Measurements from ENCODE around the gene SMIM36.
"Not testable (repeated sequence)": the region's sequence is repeated elsewhere in the genome, so short reads cannot be mapped to it uniquely, and the experiment has no call there.

The SMIM36 gene

GRCh38 chr17:55487695-55488432, 23.4 kb downstream of the SMIM36 start:
- TF ChIP-seq GATA1 (IDR thresholded peaks at IDR 0.05; ENCODE audit: low read depth, low read length) (no peak), POLR2A (IDR thresholded peaks at IDR 0.05; ENCODE audit: low read length) (no peak)
- DNase-seq = no peak

- TF ChIP-seq GATA1 (IDR thresholded peaks at IDR 0.05; ENCODE audit: low read depth, low read length) = no peak
- no peak for TF ChIP-seq POLR2A (IDR thresholded peaks at IDR 0.05; ENCODE audit: low read length)
- DNase-seq = no peak
Measured at GRCh38 chr17:55484575-55484974, 26.7 kb downstream of the SMIM36 start.

GRCh38 chr17:55482591-55483389, 28.5 kb downstream of the SMIM36 start:
- DNase-seq = no peak
- TF ChIP-seq GATA1 (IDR thresholded peaks at IDR 0.05; ENCODE audit: low read depth, low read length) = no peak
- TF ChIP-seq POLR2A (IDR thresholded peaks at IDR 0.05; ENCODE audit: low read length) = no peak

- TF ChIP-seq GATA1 (IDR thresholded peaks at IDR 0.05; ENCODE audit: low read depth, low read length) (no peak), POLR2A (IDR thresholded peaks at IDR 0.05; ENCODE audit: low read length) (peak; percentile 39)
- peak; percentile 65 to 87 for DNase-seq
Measured at GRCh38 chr17:55480631-55481315, 30.5 kb downstream of the SMIM36 start.

- no peak for DNase-seq
- TF ChIP-seq GATA1 (IDR thresholded peaks at IDR 0.05; ENCODE audit: low read depth, low read length) = no peak
- no peak for TF ChIP-seq POLR2A (IDR thresholded peaks at IDR 0.05; ENCODE audit: low read length)
Measured at GRCh38 chr17:55479903-55480302, 31.3 kb downstream of the SMIM36 start.

- no peak for DNase-seq
- TF ChIP-seq POLR2A (IDR thresholded peaks at IDR 0.05; ENCODE audit: low read length) (no peak), GATA1 (IDR thresholded peaks at IDR 0.05; ENCODE audit: low read depth, low read length) (no peak)
Measured at GRCh38 chr17:55478971-55479370, 32.3 kb downstream of the SMIM36 start.

- TF ChIP-seq POLR2A (IDR thresholded peaks at IDR 0.05; ENCODE audit: low read length) (no peak), GATA1 (IDR thresholded peaks at IDR 0.05; ENCODE audit: low read depth, low read length) (no peak)
- no peak for DNase-seq
Measured at GRCh38 chr17:55466671-55467070, 44.6 kb downstream of the SMIM36 start.

- DNase-seq = not testable (repeated sequence)
Measured at GRCh38 chr17:55465771-55466170, 45.5 kb downstream of the SMIM36 start.

- DNase-seq = no peak
- TF ChIP-seq GATA1 (IDR thresholded peaks at IDR 0.05; ENCODE audit: low read depth, low read length) = no peak
- TF ChIP-seq POLR2A (IDR thresholded peaks at IDR 0.05; ENCODE audit: low read length) = no peak
Measured at GRCh38 chr17:55463600-55463999, 47.7 kb downstream of the SMIM36 start.

- TF ChIP-seq POLR2A (IDR thresholded peaks at IDR 0.05; ENCODE audit: low read length) (no peak), GATA1 (IDR thresholded peaks at IDR 0.05; ENCODE audit: low read depth, low read length) (no peak)
- no peak for DNase-seq
Measured at GRCh38 chr17:55462711-55463110, 48.5 kb downstream of the SMIM36 start.

- no peak for DNase-seq
- no peak for TF ChIP-seq GATA1 (IDR thresholded peaks at IDR 0.05; ENCODE audit: low read depth, low read length)
- TF ChIP-seq POLR2A (IDR thresholded peaks at IDR 0.05; ENCODE audit: low read length) = no peak
Measured at GRCh38 chr17:55462234-55462633, 49.0 kb downstream of the SMIM36 start.

- no peak for DNase-seq
- TF ChIP-seq GATA1 (IDR thresholded peaks at IDR 0.05; ENCODE audit: low read depth, low read length) = no peak
Measured at GRCh38 chr17:55458978-55459377, 52.3 kb downstream of the SMIM36 start.

GRCh38 chr17:55458287-55458900, 52.9 kb downstream of the SMIM36 start:
- TF ChIP-seq GATA1 (IDR thresholded peaks at IDR 0.05; ENCODE audit: low read depth, low read length) = no peak
- no peak for TF ChIP-seq POLR2A (IDR thresholded peaks at IDR 0.05; ENCODE audit: low read length)
- DNase-seq = no peak

All from erythroblast (primary cell).